Measurements from ENCODE around the gene STK38L.

The STK38L gene

GRCh38 chr12:27213830-27214787, 30.0 kb upstream of the STK38L start:
- Histone ChIP-seq H3K4me3 (ENCODE audit: low read depth, low read length) (no peak overlapping the region), H3K79me2 (no peaks in the 10 kb centered on the region), H3K4me2 (ENCODE audit: low read length) (no peak overlapping the region), H3K27me3 (ENCODE audit: control insufficient read depth, insufficient read depth, low read length) (no peaks in the 10 kb centered on the region), H3K9me3 (ENCODE audit: control insufficient read depth, low read length) (no peaks in the 10 kb centered on the region), H2AFZ (no peak overlapping the region), H3K9ac (no peak overlapping the region), H3K4me1 (no peaks in the 10 kb centered on the region), H3K27ac (no peak overlapping the region), H3K36me3 (ENCODE audit: control insufficient read depth, insufficient read depth, low read length) (no peaks in the 10 kb centered on the region)
- no peak for TF ChIP-seq CTCF (IDR thresholded peaks at IDR 0.05)

GRCh38 chr12:27217590-27217989, 26.5 kb upstream of the STK38L start:
- Histone ChIP-seq H3K79me2 (no peaks in the 10 kb centered on the region), H3K4me3 (ENCODE audit: low read depth, low read length) (no peak overlapping the region), H3K4me1 (no peaks in the 10 kb centered on the region), H2AFZ (no peak overlapping the region), H3K9ac (no peak overlapping the region), H3K36me3 (ENCODE audit: control insufficient read depth, insufficient read depth, low read length) (no peaks in the 10 kb centered on the region), H3K27ac (no peak overlapping the region), H3K27me3 (ENCODE audit: control insufficient read depth, insufficient read depth, low read length) (no peaks in the 10 kb centered on the region), H3K9me3 (ENCODE audit: control insufficient read depth, low read length) (no peaks in the 10 kb centered on the region), H3K4me2 (ENCODE audit: low read length) (no peak overlapping the region)
- no peak for TF ChIP-seq CTCF (IDR thresholded peaks at IDR 0.05)

GRCh38 chr12:27219693-27220054, 24.4 kb upstream of the STK38L start:
- Histone ChIP-seq H3K9me3 (ENCODE audit: control insufficient read depth, low read length) (no peaks in the 10 kb centered on the region), H2AFZ (no peak overlapping the region), H3K27ac (no peak overlapping the region), H3K36me3 (ENCODE audit: control insufficient read depth, insufficient read depth, low read length) (no peaks in the 10 kb centered on the region), H3K4me2 (ENCODE audit: low read length) (no peak overlapping the region), H3K4me3 (ENCODE audit: low read depth, low read length) (no peak overlapping the region), H3K27me3 (ENCODE audit: control insufficient read depth, insufficient read depth, low read length) (no peaks in the 10 kb centered on the region), H3K4me1 (no peaks in the 10 kb centered on the region), H3K9ac (no peak overlapping the region), H3K79me2 (no peaks in the 10 kb centered on the region)
- TF ChIP-seq CTCF (IDR thresholded peaks at IDR 0.05), result no peak

GRCh38 chr12:27220055-27220987, 23.8 kb upstream of the STK38L start:
- Histone ChIP-seq H3K9me3 (ENCODE audit: control insufficient read depth, low read length) (no peaks in the 10 kb centered on the region), H3K4me2 (ENCODE audit: low read length) (no peak overlapping the region), H3K4me1 (no peaks in the 10 kb centered on the region), H3K27ac (no peak overlapping the region), H2AFZ (peak overlapping the region; percentile 41), H3K9ac (no peak overlapping the region), H3K4me3 (ENCODE audit: low read depth, low read length) (no peak overlapping the region), H3K79me2 (no peaks in the 10 kb centered on the region), H3K27me3 (ENCODE audit: control insufficient read depth, insufficient read depth, low read length) (no peaks in the 10 kb centered on the region), H3K36me3 (ENCODE audit: control insufficient read depth, insufficient read depth, low read length) (no peaks in the 10 kb centered on the region)
- no peak for TF ChIP-seq CTCF (IDR thresholded peaks at IDR 0.05)
